OCI-LY3 (cell line): ENCODE data around the gene MAN2A2.

ENCODE experiments used
- EZH2phosphoT487 ChIP-seq: fragments of 200-600 bp; shearing (Covaris generic); IDR thresholded peaks from 2 replicates; pipeline ENCODE4 v1.6.1; 2018; ENCODE audit warnings: antibody characterized with exemption, mixed run types, low read depth
- TF ChIP-seq, protein P1 (sequence below): fragments of 200-600, 300-600 bp; sonication (generic); IDR thresholded peaks from 2 replicates; pipeline ENCODE4 v1.5.1; 2014; ENCODE audit warnings: antibody characterized with exemption, low read length, low read depth

- TF ChIP-seq, protein P1, sequence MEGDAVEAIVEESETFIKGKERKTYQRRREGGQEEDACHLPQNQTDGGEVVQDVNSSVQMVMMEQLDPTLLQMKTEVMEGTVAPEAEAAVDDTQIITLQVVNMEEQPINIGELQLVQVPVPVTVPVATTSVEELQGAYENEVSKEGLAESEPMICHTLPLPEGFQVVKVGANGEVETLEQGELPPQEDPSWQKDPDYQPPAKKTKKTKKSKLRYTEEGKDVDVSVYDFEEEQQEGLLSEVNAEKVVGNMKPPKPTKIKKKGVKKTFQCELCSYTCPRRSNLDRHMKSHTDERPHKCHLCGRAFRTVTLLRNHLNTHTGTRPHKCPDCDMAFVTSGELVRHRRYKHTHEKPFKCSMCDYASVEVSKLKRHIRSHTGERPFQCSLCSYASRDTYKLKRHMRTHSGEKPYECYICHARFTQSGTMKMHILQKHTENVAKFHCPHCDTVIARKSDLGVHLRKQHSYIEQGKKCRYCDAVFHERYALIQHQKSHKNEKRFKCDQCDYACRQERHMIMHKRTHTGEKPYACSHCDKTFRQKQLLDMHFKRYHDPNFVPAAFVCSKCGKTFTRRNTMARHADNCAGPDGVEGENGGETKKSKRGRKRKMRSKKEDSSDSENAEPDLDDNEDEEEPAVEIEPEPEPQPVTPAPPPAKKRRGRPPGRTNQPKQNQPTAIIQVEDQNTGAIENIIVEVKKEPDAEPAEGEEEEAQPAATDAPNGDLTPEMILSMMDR = no peak
- no peak for TF ChIP-seq EZH2phosphoT487
These were observed 30.5 kb upstream of the MAN2A2 start for GRCh38 chr15:90872486-90873184.
